Measurements from ENCODE around the gene CHI3L2. TPM values are rescaled to one million over a fixed set of nuclear protein-coding genes. Genes with fewer than 3 reads are reported as not detected.
"Not testable (repeated sequence)": the region's sequence is repeated elsewhere in the genome, so short reads cannot be mapped to it uniquely, and the experiment has no call there.

CHI3L2 gene
- total RNA-seq, 3 donors from 2014 or later = 0.76 to 3.3 (median 1.1) TPM

GRCh38 chr1:111214884-111215283 is 12.6 kb upstream of the CHI3L2 start:
- Histone ChIP-seq H3K36me3 (ENCODE audit: low read depth) (no peaks in the 10 kb centered on the region), H3K9me3 (no peaks in the 10 kb centered on the region), H3K4me3 (no peak overlapping the region), H3K4me1 (ENCODE audit: low read depth) (no peaks in the 10 kb centered on the region)
- peak; percentile 3 for ATAC-seq
- intact Hi-C loops (cut with DNase I, micrococcal nuclease) = no loop called here
- no peak for TF ChIP-seq CTCF (IDR thresholded peaks at IDR 0.05)
- no peak for DNase-seq

GRCh38 chr1:111215285-111215684 is 12.2 kb upstream of the CHI3L2 start:
- intact Hi-C loops (cut with DNase I, micrococcal nuclease); H3K4me3 ChIP-seq; ATAC-seq; H3K9me3 ChIP-seq; H3K36me3 ChIP-seq (ENCODE audit: low read depth); DNase-seq; H3K4me1 ChIP-seq (ENCODE audit: low read depth): not testable (repeated sequence)

GRCh38 chr1:111216751-111217150 is 10.8 kb upstream of the CHI3L2 start:
- no peaks in the 10 kb centered on the region for H3K4me1 ChIP-seq (ENCODE audit: low read depth)
- no peak for ATAC-seq
- DNase-seq = no peak
- H3K9me3 ChIP-seq = no peaks in the 10 kb centered on the region
- no peaks in the 10 kb centered on the region for H3K36me3 ChIP-seq (ENCODE audit: low read depth)
- intact Hi-C loops (cut with DNase I, micrococcal nuclease) = no loop called here
- no peak for TF ChIP-seq CTCF (IDR thresholded peaks at IDR 0.05)
- H3K4me3 ChIP-seq = no peak overlapping the region

- intact Hi-C loops (cut with DNase I, micrococcal nuclease) = no loop called here
- Histone ChIP-seq H3K4me3 (no peak overlapping the region), H3K36me3 (ENCODE audit: low read depth) (no peaks in the 10 kb centered on the region), H3K9me3 (no peaks in the 10 kb centered on the region), H3K4me1 (ENCODE audit: low read depth) (no peaks in the 10 kb centered on the region)
- ATAC-seq (no peak), DNase-seq (no peak)
- no peak for TF ChIP-seq CTCF (IDR thresholded peaks at IDR 0.05)
Observed at GRCh38 chr1:111217183-111217910, 10.2 kb upstream of the CHI3L2 start.

- no peak for TF ChIP-seq CTCF (IDR thresholded peaks at IDR 0.05)
- Histone ChIP-seq H3K4me1 (ENCODE audit: low read depth) (no peaks in the 10 kb centered on the region), H3K4me3 (no peak overlapping the region), H3K36me3 (ENCODE audit: low read depth) (no peaks in the 10 kb centered on the region), H3K9me3 (no peaks in the 10 kb centered on the region)
- intact Hi-C loops (cut with DNase I, micrococcal nuclease) = no loop called here
- no peak for ATAC-seq
- no peak for DNase-seq
Observed at GRCh38 chr1:111218701-111219556, 8.6 kb upstream of the CHI3L2 start.

Data from mucosa of descending colon (tissue), 3 donors.